Natural killer cell treated with Interleukin-12 subunit alpha and Interleukin-12 subunit beta and Interleukin-15 and Interleukin-18, amount 100 ng/mL, for 72 hours (primary cell): ENCODE measurements around the gene NBAS. TPM values are rescaled to one million over a fixed set of nuclear protein-coding genes. Genes with fewer than 3 reads are reported as not detected.

Experiments used
- ATAC-seq, 2 donors: fragments of 150-1000 bp; cut with Tn5 transposase in 1 of 2; sonication (Bioruptor Pico), chemical (Tn5 transposase) in 1 of 2; 2 replicates each; pipeline ENCODE4 v1.10.0; 2021
- DNase-seq: peaks from one replicate; pipeline ENCODE4 v3.0.0; 2022; ENCODE audit warnings: low spot score
- H3K27ac Mint-ChIP-seq, 2 donors: 1 replicate in 1 of 2; 2 replicates in 1 of 2; pipeline ENCODE4 v1.8.0; 2022; ENCODE audit warnings: mixed read lengths in 2 of 2, mild to moderate bottlenecking in 1 of 2, moderate library complexity in 1 of 2
- H3K27me3 Mint-ChIP-seq, 2 donors: 1 replicate in 1 of 2; 2 replicates in 1 of 2; pipeline ENCODE4 v1.8.0; 2022; ENCODE audit warnings: mixed read lengths in 2 of 2
- H3K36me3 Mint-ChIP-seq: one replicate; pipeline ENCODE4 v1.8.0; 2022; ENCODE audit warnings: mixed read lengths
- H3K4me1 Mint-ChIP-seq, 2 donors: 1 replicate in 1 of 2; 2 replicates in 1 of 2; pipeline ENCODE4 v1.8.0; 2022; ENCODE audit warnings: low read depth in 2 of 2, mixed read lengths in 2 of 2, mild to moderate bottlenecking in 1 of 2
- H3K4me3 Mint-ChIP-seq: one replicate; pipeline ENCODE4 v1.8.0; 2022; ENCODE audit warnings: mixed read lengths
- H3K9me3 Mint-ChIP-seq: 2 replicates; pipeline ENCODE4 v1.8.0; 2022; ENCODE audit warnings: mixed read lengths
- total RNA-seq, 2 donors: library from RNA; stranded (reverse); gene quantifications; one replicate each; pipeline ENCODE4 v1.2.3, GENCODE V29; 2022

Gene NBAS
- total RNA-seq, 2 donors from 2014 or later: 39.0 to 49.5 TPM

- no peak for ATAC-seq
- no peaks in the 10 kb centered on the region for H3K9me3 Mint-ChIP-seq
- DNase-seq: no peak
- H3K36me3 Mint-ChIP-seq: peaks cover 10% of the 10 kb centered on the region
- H3K27ac Mint-ChIP-seq: no peak overlapping the region
- no peaks in the 10 kb centered on the region for H3K27me3 Mint-ChIP-seq
- no peak overlapping the region for H3K4me3 Mint-ChIP-seq
- no peaks in the 10 kb centered on the region for H3K4me1 Mint-ChIP-seq
Measured at GRCh38 chr2:15400240-15400826, 160.8 kb downstream of the NBAS start.

- Mint-ChIP-seq H3K27ac (no peak overlapping the region), H3K4me1 (no peaks in the 10 kb centered on the region), H3K9me3 (no peaks in the 10 kb centered on the region), H3K36me3 (peaks cover 6% of the 10 kb centered on the region), H3K27me3 (no peaks in the 10 kb centered on the region), H3K4me3 (no peak overlapping the region)
- DNase-seq: no peak
- no peak for ATAC-seq
Measured at GRCh38 chr2:15399241-15399640, 161.9 kb downstream of the NBAS start.

GRCh38 chr2:15391751-15392150 is 169.4 kb downstream of the NBAS start:
- DNase-seq (no peak), ATAC-seq (no peak)
- H3K4me3 Mint-ChIP-seq: no peak overlapping the region
- H3K36me3 Mint-ChIP-seq: peaks cover 14% of the 10 kb centered on the region
- H3K9me3 Mint-ChIP-seq: no peaks in the 10 kb centered on the region
- no peak overlapping the region for H3K27ac Mint-ChIP-seq
- H3K4me1 Mint-ChIP-seq: no peaks in the 10 kb centered on the region
- no peaks in the 10 kb centered on the region for H3K27me3 Mint-ChIP-seq

- ATAC-seq: no peak
- H3K27me3 Mint-ChIP-seq: no peaks in the 10 kb centered on the region
- H3K9me3 Mint-ChIP-seq: no peaks in the 10 kb centered on the region
- no peaks in the 10 kb centered on the region for H3K4me1 Mint-ChIP-seq
- no peak overlapping the region for H3K4me3 Mint-ChIP-seq
- peaks cover 14% of the 10 kb centered on the region for H3K36me3 Mint-ChIP-seq
- no peak overlapping the region for H3K27ac Mint-ChIP-seq
- no peak for DNase-seq
Measured at GRCh38 chr2:15389895-15390294, 171.2 kb downstream of the NBAS start.

GRCh38 chr2:15389326-15389700 is 171.8 kb downstream of the NBAS start:
- DNase-seq (no peak), ATAC-seq (no peak)
- H3K27me3 Mint-ChIP-seq: no peaks in the 10 kb centered on the region
- H3K9me3 Mint-ChIP-seq: no peaks in the 10 kb centered on the region
- peaks cover 14% of the 10 kb centered on the region for H3K36me3 Mint-ChIP-seq
- no peak overlapping the region for H3K4me3 Mint-ChIP-seq
- no peak overlapping the region for H3K27ac Mint-ChIP-seq
- no peaks in the 10 kb centered on the region for H3K4me1 Mint-ChIP-seq

- no peaks in the 10 kb centered on the region for H3K4me1 Mint-ChIP-seq
- ATAC-seq: no peak
- H3K27me3 Mint-ChIP-seq: no peaks in the 10 kb centered on the region
- H3K27ac Mint-ChIP-seq: no peak overlapping the region
- peaks cover 12% of the 10 kb centered on the region for H3K36me3 Mint-ChIP-seq
- H3K9me3 Mint-ChIP-seq: no peaks in the 10 kb centered on the region
- no peak for DNase-seq
- no peak overlapping the region for H3K4me3 Mint-ChIP-seq
Measured at GRCh38 chr2:15388406-15389325, 172.5 kb downstream of the NBAS start.

- peaks cover 14% of the 10 kb centered on the region for H3K36me3 Mint-ChIP-seq
- ATAC-seq: no peak
Measured at GRCh38 chr2:15385184-15385583, 175.9 kb downstream of the NBAS start.

GRCh38 chr2:15383695-15384350 is 177.3 kb downstream of the NBAS start:
- Mint-ChIP-seq H3K4me1 (peaks cover 0 to 4% of the 10 kb centered on the region in 2 donors), H3K9me3 (no peaks in the 10 kb centered on the region), H3K27ac (no peak overlapping the region), H3K27me3 (no peaks in the 10 kb centered on the region), H3K4me3 (no peak overlapping the region), H3K36me3 (peaks cover 9% of the 10 kb centered on the region)
- no peak for ATAC-seq
- no peak for DNase-seq

More at GRCh38 chr2:15385184-15385583, 175.9 kb downstream of the NBAS start:
- no peak for DNase-seq
- no peaks in the 10 kb centered on the region for H3K4me1 Mint-ChIP-seq
- H3K9me3 Mint-ChIP-seq: no peaks in the 10 kb centered on the region
- H3K4me3 Mint-ChIP-seq: no peak overlapping the region
- H3K27me3 Mint-ChIP-seq: no peaks in the 10 kb centered on the region
- H3K27ac Mint-ChIP-seq: no peak overlapping the region

GRCh38 chr2:15378148-15378908 is 182.8 kb downstream of the NBAS start:
- ATAC-seq (peak in 1 of 2 donors; percentile 52), DNase-seq (no peak)
- peak overlapping the region; percentile 43 for H3K4me3 Mint-ChIP-seq
- no peaks in the 10 kb centered on the region for H3K27me3 Mint-ChIP-seq
- H3K9me3 Mint-ChIP-seq: no peaks in the 10 kb centered on the region
- peaks cover 3 to 13% of the 10 kb centered on the region in 2 donors for H3K4me1 Mint-ChIP-seq
- peak overlapping the region in 1 of 2 donors; percentile 34 for H3K27ac Mint-ChIP-seq
- peaks cover 9% of the 10 kb centered on the region for H3K36me3 Mint-ChIP-seq

- H3K36me3 Mint-ChIP-seq: peaks cover 2% of the 10 kb centered on the region
- H3K4me1 Mint-ChIP-seq: peaks cover 3 to 13% of the 10 kb centered on the region in 2 donors
- DNase-seq (no peak), ATAC-seq (no peak)
- H3K9me3 Mint-ChIP-seq: no peaks in the 10 kb centered on the region
- H3K27me3 Mint-ChIP-seq: no peaks in the 10 kb centered on the region
- no peak overlapping the region for H3K27ac Mint-ChIP-seq
- no peak overlapping the region for H3K4me3 Mint-ChIP-seq
Measured at GRCh38 chr2:15377202-15377601, 183.9 kb downstream of the NBAS start.

GRCh38 chr2:15372019-15372418 is 189.1 kb downstream of the NBAS start:
- Mint-ChIP-seq H3K27me3 (no peaks in the 10 kb centered on the region), H3K4me3 (no peak overlapping the region), H3K9me3 (no peaks in the 10 kb centered on the region), H3K4me1 (no peaks in the 10 kb centered on the region), H3K27ac (no peak overlapping the region), H3K36me3 (peaks cover 7% of the 10 kb centered on the region)
- ATAC-seq: no peak
- no peak for DNase-seq

GRCh38 chr2:15369129-15369528 is 192.0 kb downstream of the NBAS start:
- Mint-ChIP-seq H3K36me3 (peaks cover 19% of the 10 kb centered on the region), H3K9me3 (no peaks in the 10 kb centered on the region), H3K4me1 (no peaks in the 10 kb centered on the region), H3K27me3 (no peaks in the 10 kb centered on the region), H3K4me3 (no peak overlapping the region), H3K27ac (no peak overlapping the region)
- ATAC-seq: no peak
- no peak for DNase-seq

- H3K4me3 Mint-ChIP-seq: no peak overlapping the region
- DNase-seq: no peak
- no peaks in the 10 kb centered on the region for H3K9me3 Mint-ChIP-seq
- no peak overlapping the region for H3K27ac Mint-ChIP-seq
- peaks cover 19% of the 10 kb centered on the region for H3K36me3 Mint-ChIP-seq
- ATAC-seq: no peak
- no peaks in the 10 kb centered on the region for H3K4me1 Mint-ChIP-seq
- no peaks in the 10 kb centered on the region for H3K27me3 Mint-ChIP-seq
Measured at GRCh38 chr2:15367715-15368114, 193.4 kb downstream of the NBAS start.
